Parathyroid adenoma (tissue), 2 donors: ENCODE measurements around the gene TMEM213.

ENCODE experiments used
- H2AFZ ChIP-seq: fragments of 300-600 bp; sonication (generic); one replicate; pipeline ENCODE4 v1.7.0; 2017; ENCODE audit warnings: antibody characterized with exemption, mild to moderate bottlenecking
- H3K27ac ChIP-seq: fragments of 300-600 bp; sonication (generic); one replicate; pipeline ENCODE4 v1.7.0; 2017
- H3K27me3 ChIP-seq: fragments of 300-600 bp; sonication (generic); one replicate; pipeline ENCODE4 v1.7.0; 2017; ENCODE audit warnings: low read length; ENCODE audit not compliant: control insufficient read depth, insufficient read depth
- H3K36me3 ChIP-seq: fragments of 300-600 bp; sonication (generic); one replicate; pipeline ENCODE4 v1.7.0; 2017; ENCODE audit warnings: low read length; ENCODE audit not compliant: control insufficient read depth, insufficient read depth
- H3K4me1 ChIP-seq: fragments of 300-600 bp; sonication (generic); one replicate; pipeline ENCODE4 v1.7.0; 2017; ENCODE audit warnings: control low read depth
- H3K4me2 ChIP-seq: fragments of 300-600 bp; sonication (generic); one replicate; pipeline ENCODE4 v1.7.0; 2017; ENCODE audit warnings: low read length
- H3K4me3 ChIP-seq: fragments of 300-600 bp; sonication (generic); one replicate; pipeline ENCODE4 v1.7.0; 2017; ENCODE audit warnings: low read depth, low read length
- H3K79me2 ChIP-seq: fragments of 300-600 bp; sonication (generic); one replicate; pipeline ENCODE4 v1.7.0; 2017; ENCODE audit warnings: control low read depth
- H3K9ac ChIP-seq: fragments of 300-600 bp; sonication (generic); one replicate; pipeline ENCODE4 v1.7.0; 2017; ENCODE audit warnings: mild to moderate bottlenecking
- H3K9me3 ChIP-seq: fragments of 300-600 bp; sonication (generic); one replicate; pipeline ENCODE4 v1.7.0; 2017; ENCODE audit warnings: low read length; ENCODE audit not compliant: control insufficient read depth
- TF ChIP-seq, protein P1 (sequence below): fragments of 300-600 bp; sonication (generic); IDR thresholded peaks from one replicate; pipeline ENCODE4 v1.7.0; 2017; ENCODE audit warnings: antibody characterized with exemption, mild to moderate bottlenecking
- donor health status: primary hyperparathyroidism.

The TMEM213 gene

GRCh38 chr7:138813945-138814344 lies 16.2 kb downstream of the TMEM213 start:
- no peaks in the 10 kb centered on the region for H3K27me3 ChIP-seq
- H3K4me1 ChIP-seq: peaks cover 4% of the 10 kb centered on the region
- no peaks in the 10 kb centered on the region for H3K36me3 ChIP-seq
- no peak overlapping the region for H3K4me2 ChIP-seq
- H3K4me3 ChIP-seq: no peak overlapping the region
- H3K79me2 ChIP-seq: no peaks in the 10 kb centered on the region
- H3K9ac ChIP-seq: no peak overlapping the region
- H3K27ac ChIP-seq: no peak overlapping the region
- TF ChIP-seq, protein P1, sequence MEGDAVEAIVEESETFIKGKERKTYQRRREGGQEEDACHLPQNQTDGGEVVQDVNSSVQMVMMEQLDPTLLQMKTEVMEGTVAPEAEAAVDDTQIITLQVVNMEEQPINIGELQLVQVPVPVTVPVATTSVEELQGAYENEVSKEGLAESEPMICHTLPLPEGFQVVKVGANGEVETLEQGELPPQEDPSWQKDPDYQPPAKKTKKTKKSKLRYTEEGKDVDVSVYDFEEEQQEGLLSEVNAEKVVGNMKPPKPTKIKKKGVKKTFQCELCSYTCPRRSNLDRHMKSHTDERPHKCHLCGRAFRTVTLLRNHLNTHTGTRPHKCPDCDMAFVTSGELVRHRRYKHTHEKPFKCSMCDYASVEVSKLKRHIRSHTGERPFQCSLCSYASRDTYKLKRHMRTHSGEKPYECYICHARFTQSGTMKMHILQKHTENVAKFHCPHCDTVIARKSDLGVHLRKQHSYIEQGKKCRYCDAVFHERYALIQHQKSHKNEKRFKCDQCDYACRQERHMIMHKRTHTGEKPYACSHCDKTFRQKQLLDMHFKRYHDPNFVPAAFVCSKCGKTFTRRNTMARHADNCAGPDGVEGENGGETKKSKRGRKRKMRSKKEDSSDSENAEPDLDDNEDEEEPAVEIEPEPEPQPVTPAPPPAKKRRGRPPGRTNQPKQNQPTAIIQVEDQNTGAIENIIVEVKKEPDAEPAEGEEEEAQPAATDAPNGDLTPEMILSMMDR: no peak
- no peaks in the 10 kb centered on the region for H3K9me3 ChIP-seq
- H2AFZ ChIP-seq: no peak overlapping the region

DNA sequence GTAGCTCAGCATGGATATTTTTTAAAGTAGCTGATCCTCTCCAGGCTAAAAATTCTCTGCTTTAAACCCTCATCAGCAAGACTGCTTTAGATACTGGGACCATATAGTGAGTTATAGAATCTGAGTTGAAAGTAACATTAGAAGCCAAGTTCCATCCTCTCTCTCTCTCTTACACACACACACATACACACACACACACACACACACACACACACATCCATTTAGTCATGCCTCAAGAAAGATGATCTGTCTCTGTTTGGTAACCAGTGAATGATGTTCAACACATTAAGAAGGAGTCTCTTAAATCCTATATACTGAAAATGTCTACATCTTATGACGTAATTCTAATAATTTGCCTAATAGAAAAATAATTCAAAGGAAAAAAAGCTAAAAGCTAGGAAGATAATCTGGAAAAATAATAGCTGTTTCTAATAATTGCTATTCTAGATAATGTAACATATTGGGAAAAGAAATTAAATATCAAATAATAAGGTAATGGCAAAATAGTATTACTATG lies 17.1 kb downstream of the TMEM213 start:
- peaks cover 4% of the 10 kb centered on the region for H3K4me1 ChIP-seq
- H3K27ac ChIP-seq: no peak overlapping the region
- no peaks in the 10 kb centered on the region for H3K27me3 ChIP-seq

GRCh38 chr7:138816650-138817049 lies 18.9 kb downstream of the TMEM213 start:
- H3K27ac ChIP-seq: no peak overlapping the region
- H3K79me2 ChIP-seq: no peaks in the 10 kb centered on the region
- no peaks in the 10 kb centered on the region for H3K9me3 ChIP-seq
- no peaks in the 10 kb centered on the region for H3K36me3 ChIP-seq
- TF ChIP-seq, protein P1: no peak
- H3K4me2 ChIP-seq: no peak overlapping the region
- H3K4me1 ChIP-seq: peaks cover 4% of the 10 kb centered on the region
- H3K9ac ChIP-seq: no peak overlapping the region
- H3K4me3 ChIP-seq: no peak overlapping the region
- H2AFZ ChIP-seq: no peak overlapping the region
- H3K27me3 ChIP-seq: no peaks in the 10 kb centered on the region

More for the DNA sequence above, 17.1 kb downstream of the TMEM213 start:
- Histone ChIP-seq H2AFZ (no peak overlapping the region), H3K36me3 (no peaks in the 10 kb centered on the region), H3K79me2 (no peaks in the 10 kb centered on the region), H3K9me3 (no peaks in the 10 kb centered on the region), H3K9ac (no peak overlapping the region), H3K4me2 (no peak overlapping the region), H3K4me3 (no peak overlapping the region)
- TF ChIP-seq, protein P1: no peak

DNA sequence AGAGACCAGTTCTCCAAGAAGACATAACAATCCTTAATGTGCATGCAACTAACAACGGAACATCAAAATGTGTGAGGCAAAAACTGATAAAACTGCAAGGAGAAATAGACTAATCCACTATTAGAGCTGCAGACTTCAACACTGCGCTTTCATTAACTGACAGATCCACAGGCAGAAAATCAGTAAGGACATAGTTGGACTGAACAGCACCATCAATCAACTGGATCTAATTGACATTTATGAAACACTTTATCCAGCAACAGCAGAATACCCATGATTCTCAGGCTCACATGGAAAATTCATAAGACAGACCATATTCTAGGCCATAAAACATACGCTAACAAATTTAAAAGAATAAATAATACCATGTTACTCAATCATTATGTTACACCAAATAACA lies 21.8 kb downstream of the TMEM213 start:
- Histone ChIP-seq H3K27ac (no peak overlapping the region), H3K9ac (no peak overlapping the region), H3K9me3 (no peaks in the 10 kb centered on the region), H3K4me2 (no peak overlapping the region), H3K4me1 (no peaks in the 10 kb centered on the region), H3K36me3 (no peaks in the 10 kb centered on the region), H3K4me3 (no peak overlapping the region), H2AFZ (no peak overlapping the region), H3K27me3 (no peaks in the 10 kb centered on the region), H3K79me2 (no peaks in the 10 kb centered on the region)
- TF ChIP-seq, protein P1: no peak

GRCh38 chr7:138821912-138822311 lies 24.1 kb downstream of the TMEM213 start:
- Histone ChIP-seq H3K4me3 (no peak overlapping the region), H3K9me3 (no peaks in the 10 kb centered on the region), H3K36me3 (no peaks in the 10 kb centered on the region), H3K4me2 (no peak overlapping the region), H3K4me1 (no peaks in the 10 kb centered on the region), H2AFZ (no peak overlapping the region), H3K79me2 (no peaks in the 10 kb centered on the region), H3K27me3 (no peaks in the 10 kb centered on the region), H3K27ac (no peak overlapping the region), H3K9ac (no peak overlapping the region)
- TF ChIP-seq, protein P1: no peak
